SK-N-SH treated with all-trans-retinoic acid at 6 μM for 48 hours (cell line): ENCODE results near the gene SLC22A3.

Experiments used
- ATAC-seq: fragments of 200-7000 bp; cut with Tn5 transposase; 3 replicates; pipeline ENCODE4 v1.9.1; 2020; ENCODE audit warnings: mild to moderate bottlenecking, moderate library complexity
- ARNTL ChIP-seq: fragments of 450-650 bp; formaldehyde crosslinking; IDR thresholded peaks from 2 replicates; pipeline ENCODE4 v1.5.0; 2020; ENCODE audit warnings: low read depth, mild to moderate bottlenecking, moderate library complexity, borderline replicate concordance
- CREB5 ChIP-seq: fragments of 250-450 bp; sonication (Bioruptor Pico); IDR thresholded peaks from 2 replicates; pipeline ENCODE4 v1.5.1; 2020; ENCODE audit warnings: low read depth, mild to moderate bottlenecking, moderate library complexity
- CSDC2 ChIP-seq: fragments of 250-450 bp; sonication (Bioruptor Pico); IDR thresholded peaks from 2 replicates; pipeline ENCODE4 v1.5.0; 2020; ENCODE audit warnings: mild to moderate bottlenecking, moderate library complexity
- CSRNP3 ChIP-seq: fragments of 250-450 bp; sonication (Bioruptor Pico); IDR thresholded peaks from 2 replicates; pipeline ENCODE4 v1.5.1; 2021; ENCODE audit warnings: mild to moderate bottlenecking, moderate library complexity
- ESRRG ChIP-seq: fragments of 250-450 bp; sonication (Bioruptor Pico); IDR thresholded peaks from 2 replicates; pipeline ENCODE4 v1.6.1; 2021; ENCODE audit warnings: mild to moderate bottlenecking
- GLIS3 ChIP-seq: fragments of 250-450 bp; sonication (Bioruptor Pico); IDR thresholded peaks from 2 replicates; pipeline ENCODE4 v1.5.0; 2020; ENCODE audit warnings: mild to moderate bottlenecking, moderate library complexity
- ISL1 ChIP-seq: fragments of 250-450 bp; sonication (Bioruptor Pico); IDR thresholded peaks from 2 replicates; pipeline ENCODE4 v2.1.2; 2022; ENCODE audit warnings: mild to moderate bottlenecking, moderate library complexity
- OSR1 ChIP-seq: fragments of 250-450 bp; sonication (Bioruptor Pico); IDR thresholded peaks from 2 replicates; pipeline ENCODE4 v1.8.0; 2022; ENCODE audit warnings: moderate library complexity, mild to moderate bottlenecking, inconsistent platforms
- POU6F1 ChIP-seq: fragments of 250-450 bp; sonication (Bioruptor Pico); IDR thresholded peaks from 2 replicates; pipeline ENCODE4 v1.8.0; 2021; ENCODE audit warnings: low read depth, mild to moderate bottlenecking, moderate library complexity, borderline replicate concordance
- PPARA ChIP-seq: fragments of 250-450 bp; sonication (Bioruptor Pico); IDR thresholded peaks from 2 replicates; pipeline ENCODE4 v1.5.0; 2020; ENCODE audit warnings: mild to moderate bottlenecking, borderline replicate concordance
- RARB ChIP-seq: fragments of 250-450 bp; sonication (Bioruptor Pico); IDR thresholded peaks from 2 replicates; pipeline ENCODE4 v1.8.0; 2021; ENCODE audit warnings: mild to moderate bottlenecking, moderate library complexity
- SNAI2 ChIP-seq: fragments of 250-450 bp; sonication (Bioruptor Pico); IDR thresholded peaks from 2 replicates; pipeline ENCODE4 v1.5.0; 2020; ENCODE audit warnings: mild to moderate bottlenecking, moderate library complexity
- TCF4 ChIP-seq: fragments of 250-450 bp; sonication (Bioruptor Pico); IDR thresholded peaks from 2 replicates; pipeline ENCODE4 v1.8.0; 2021; ENCODE audit warnings: mild to moderate bottlenecking, moderate library complexity, borderline replicate concordance
- TSHZ2 ChIP-seq: fragments of 250-450 bp; sonication (Bioruptor Pico); IDR thresholded peaks from 2 replicates; pipeline ENCODE4 v1.5.0; 2020; ENCODE audit warnings: mild to moderate bottlenecking, moderate library complexity
- ZC3H10 ChIP-seq: fragments of 250-450 bp; sonication (Bioruptor Pico); IDR thresholded peaks from 2 replicates; pipeline ENCODE4 v1.5.1; 2021; ENCODE audit warnings: mild to moderate bottlenecking, moderate library complexity
- ZFP3 ChIP-seq: fragments of 250-450 bp; sonication (Bioruptor Pico); IDR thresholded peaks from 2 replicates; pipeline ENCODE4 v1.5.0; 2020; ENCODE audit warnings: mild to moderate bottlenecking, moderate library complexity
- ZFP30 ChIP-seq: fragments of 450-650 bp; formaldehyde crosslinking; IDR thresholded peaks from 2 replicates; pipeline ENCODE4 v1.5.0; 2022; ENCODE audit warnings: mild to moderate bottlenecking, moderate library complexity
- ZNF565 ChIP-seq: fragments of 450-650 bp; formaldehyde crosslinking; conservative IDR thresholded peaks from 2 replicates; pipeline ENCODE4 v1.5.0; 2020; ENCODE audit warnings: low read depth, mild to moderate bottlenecking, moderate library complexity
- ZNF70 ChIP-seq: fragments of 450-650 bp; formaldehyde crosslinking; IDR thresholded peaks from 2 replicates; pipeline ENCODE4 v1.5.0; 2020; ENCODE audit warnings: mild to moderate bottlenecking, moderate library complexity
- ZNF8 ChIP-seq: fragments of 450-650 bp; formaldehyde crosslinking; IDR thresholded peaks from 2 replicates; pipeline ENCODE4 v1.5.0; 2020; ENCODE audit warnings: mild to moderate bottlenecking, moderate library complexity

The SLC22A3 gene

GRCh38 chr6:160395187-160395586 lies 47.0 kb downstream of the SLC22A3 start:
- ATAC-seq, result no peak
- no peak for TF ChIP-seq TSHZ2 (CRISPR knock-in tag)
- TF ChIP-seq PPARA, result no peak
- TF ChIP-seq ZC3H10 (CRISPR knock-in tag), result no peak
- TF ChIP-seq GLIS3, result no peak
- TF ChIP-seq ZNF70 (CRISPR knock-in tag), result no peak
- TF ChIP-seq ZNF8 (CRISPR knock-in tag), result no peak
- TF ChIP-seq SNAI2 (CRISPR knock-in tag), result no peak
- TF ChIP-seq CSRNP3, result no peak
- TF ChIP-seq ZFP3 (CRISPR knock-in tag), result no peak
- TF ChIP-seq OSR1, result no peak
- TF ChIP-seq ZFP30 (CRISPR knock-in tag), result no peak
- TF ChIP-seq ISL1 (CRISPR knock-in tag), result no peak
- no peak for TF ChIP-seq RARB (CRISPR knock-in tag)
- TF ChIP-seq ZNF565 (CRISPR knock-in tag), result no peak
- no peak for TF ChIP-seq CSDC2 (CRISPR knock-in tag)
- no peak for TF ChIP-seq ARNTL (CRISPR knock-in tag)

- no peak for ATAC-seq
- TF ChIP-seq ISL1 (CRISPR knock-in tag), result no peak
- TF ChIP-seq PPARA, result no peak
- no peak for TF ChIP-seq SNAI2 (CRISPR knock-in tag)
Measured at GRCh38 chr6:160396292-160396691, 48.1 kb downstream of the SLC22A3 start.

- ATAC-seq, result no peak
- TF ChIP-seq ZFP30 (CRISPR knock-in tag) (no peak), ZNF8 (CRISPR knock-in tag) (no peak), TSHZ2 (CRISPR knock-in tag) (no peak), SNAI2 (CRISPR knock-in tag) (no peak)
- TF ChIP-seq, all 23 proteins: peak for 0
Measured at GRCh38 chr6:160398674-160399271, 50.6 kb downstream of the SLC22A3 start.

GRCh38 chr6:160400446-160400845 lies 52.3 kb downstream of the SLC22A3 start:
- ATAC-seq, result no peak
- TF ChIP-seq CREB5 (CRISPR knock-in tag), result no peak
- TF ChIP-seq ZFP3 (CRISPR knock-in tag), result no peak
- no peak for TF ChIP-seq ISL1 (CRISPR knock-in tag)
- TF ChIP-seq CSRNP3, result no peak
- TF ChIP-seq CSDC2 (CRISPR knock-in tag), result no peak
- TF ChIP-seq POU6F1, result no peak
- no peak for TF ChIP-seq ESRRG (CRISPR knock-in tag)
- TF ChIP-seq GLIS3, result no peak
- no peak for TF ChIP-seq TSHZ2 (CRISPR knock-in tag)
- TF ChIP-seq PPARA, result no peak
- no peak for TF ChIP-seq ZNF70 (CRISPR knock-in tag)
- TF ChIP-seq TCF4, result no peak
- no peak for TF ChIP-seq ZFP30 (CRISPR knock-in tag)
- TF ChIP-seq ZNF565 (CRISPR knock-in tag), result no peak
- no peak for TF ChIP-seq ZC3H10 (CRISPR knock-in tag)
- TF ChIP-seq OSR1, result no peak
